ENCODE measurements around the gene DGKZ.

- no peak for TF ChIP-seq CTCF (IDR thresholded peaks at IDR 0.05; ENCODE audit: extremely low read depth in 1 of 2, insufficient read depth in 1 of 2, low read depth in 1 of 2, low read length in 2 of 2)
- TF ChIP-seq POLR2AphosphoS5 (IDR thresholded peaks at IDR 0.05; ENCODE audit: insufficient read depth, low read depth, low read length) = no peak
- TF ChIP-seq POLR2A (IDR thresholded peaks at IDR 0.05; ENCODE audit: low read depth, low read length) = no peak
- TF ChIP-seq MYC (IDR thresholded peaks at IDR 0.05; ENCODE audit: low read depth, low read length) = no peak
- no peak for TF ChIP-seq EZH2 (IDR thresholded peaks at IDR 0.05; ENCODE audit: borderline replicate concordance, low read depth, low read length, severe bottlenecking)
- no peak for TF ChIP-seq FOS (IDR thresholded peaks at IDR 0.05; ENCODE audit: borderline replicate concordance, insufficient read depth, low read length)
- no peak for TF ChIP-seq MAX (IDR thresholded peaks at IDR 0.05; ENCODE audit: insufficient read depth, insufficient read length)
- TF ChIP-seq JUN (IDR thresholded peaks at IDR 0.05; ENCODE audit: borderline replicate concordance, insufficient read depth, insufficient read length, low read depth) = no peak
- no peak for TF ChIP-seq GATA2 (IDR thresholded peaks at IDR 0.05; ENCODE audit: insufficient read depth, insufficient read length, low read depth, low read length)
These were observed 40.9 kb upstream of the DGKZ start for GRCh38 chr11:46306296-46306853.
